Dendritic cell treated with granulocyte-macrophage colony-stimulating factor and Interleukin-4, amounts not matched to agents 40 ng/mL and 50 ng/mL, for 4 days (primary cell): ENCODE data around the gene RAPGEFL1.

ENCODE experiments used
- H3K27ac Mint-ChIP-seq: one replicate; pipeline ENCODE4 v1.8.0; 2022; ENCODE audit warnings: mild to moderate bottlenecking, mixed read lengths
- H3K27me3 Mint-ChIP-seq: one replicate; pipeline ENCODE4 v1.8.0; 2022; ENCODE audit warnings: mild to moderate bottlenecking, mixed read lengths
- H3K36me3 Mint-ChIP-seq: one replicate; pipeline ENCODE4 v1.8.0; 2022; ENCODE audit warnings: low read depth, mixed read lengths
- H3K4me1 Mint-ChIP-seq: one replicate; pipeline ENCODE4 v1.8.0; 2022; ENCODE audit warnings: low read depth, mixed read lengths
- H3K4me3 Mint-ChIP-seq: one replicate; pipeline ENCODE4 v1.8.0; 2022; ENCODE audit warnings: mild to moderate bottlenecking, moderate library complexity, mixed read lengths
- H3K9me3 Mint-ChIP-seq: one replicate; pipeline ENCODE4 v1.8.0; 2022; ENCODE audit warnings: mixed read lengths
- intact Hi-C: fragments of 100-400 bp; cut with micrococcal nuclease; formaldehyde crosslinking; loops from one replicate; pipeline ENCODE4 v1.15.0; 2022

The RAPGEFL1 gene

DNA sequence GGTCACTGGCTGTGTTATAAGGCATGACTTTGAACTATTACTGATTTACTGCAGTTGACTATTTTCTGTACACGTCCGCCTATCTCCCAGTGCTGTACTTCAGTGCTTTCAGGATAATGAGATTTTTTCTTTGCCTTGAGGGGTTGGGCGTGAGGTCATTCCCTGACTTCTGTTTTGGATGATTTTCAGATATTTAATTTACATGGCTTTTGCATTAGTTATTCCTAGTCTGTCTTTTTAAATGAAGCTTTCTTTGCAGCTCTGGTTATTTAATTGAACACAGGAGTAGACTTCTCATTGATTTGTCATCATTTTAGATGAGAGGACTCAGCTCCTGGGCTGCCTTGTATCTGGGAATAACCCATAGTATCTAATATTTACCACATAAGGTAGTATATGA is 65.5 kb downstream of the RAPGEFL1 start:
- intact Hi-C loops: no loop called here
- Mint-ChIP-seq H3K27ac (no peak overlapping the region), H3K9me3 (no peaks in the 10 kb centered on the region), H3K36me3 (peaks cover 67% of the 10 kb centered on the region), H3K27me3 (no peaks in the 10 kb centered on the region), H3K4me3 (no peak overlapping the region), H3K4me1 (peaks cover 23% of the 10 kb centered on the region)

DNA sequence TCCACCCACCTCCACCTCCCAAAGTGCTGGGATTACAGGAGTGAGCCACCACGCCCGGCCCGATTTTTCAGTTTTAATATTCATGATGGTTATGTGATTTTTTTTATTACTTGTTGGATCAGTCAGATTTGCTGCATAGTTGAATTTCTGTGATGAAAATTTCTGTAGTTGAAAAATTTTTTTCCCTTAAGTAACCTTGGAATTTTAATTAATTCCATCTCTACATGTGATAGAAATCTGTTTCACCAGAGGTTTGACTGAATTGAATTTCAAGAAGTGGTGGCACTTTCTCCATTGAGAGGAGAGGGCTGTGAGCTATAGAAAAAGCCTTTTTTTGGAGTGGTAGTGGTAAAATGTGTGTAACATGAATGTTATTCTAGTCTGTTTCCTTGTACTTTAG is 66.5 kb downstream of the RAPGEFL1 start:
- H3K9me3 Mint-ChIP-seq: no peaks in the 10 kb centered on the region
- H3K27me3 Mint-ChIP-seq: no peaks in the 10 kb centered on the region
- H3K4me1 Mint-ChIP-seq: peaks cover 30% of the 10 kb centered on the region
- no peak overlapping the region for H3K4me3 Mint-ChIP-seq
- H3K36me3 Mint-ChIP-seq: peaks cover 64% of the 10 kb centered on the region
- intact Hi-C loops: no loop called here
- no peak overlapping the region for H3K27ac Mint-ChIP-seq

DNA sequence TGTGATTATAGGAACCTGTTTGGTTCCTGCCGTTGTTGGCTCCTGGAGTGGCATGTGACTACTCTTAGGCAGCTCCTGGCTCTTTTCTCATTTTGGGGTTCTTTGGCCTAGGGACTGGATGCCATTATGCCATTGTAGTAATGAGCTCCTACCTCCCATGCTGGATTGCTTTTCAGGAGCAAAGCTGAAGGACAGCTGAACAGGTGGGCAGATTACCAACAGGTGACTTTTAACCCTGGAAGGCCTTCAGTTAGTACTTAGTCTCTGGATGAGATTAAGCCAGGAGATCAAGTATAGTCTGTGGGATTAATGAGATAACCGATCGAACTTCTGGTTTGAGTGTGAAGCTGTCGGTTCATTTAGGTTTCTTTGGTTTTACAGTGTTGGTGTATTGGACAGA is 67.0 kb downstream of the RAPGEFL1 start:
- Mint-ChIP-seq H3K4me1 (peaks cover 35% of the 10 kb centered on the region), H3K27ac (no peak overlapping the region), H3K4me3 (no peak overlapping the region), H3K9me3 (no peaks in the 10 kb centered on the region), H3K36me3 (peaks cover 61% of the 10 kb centered on the region), H3K27me3 (no peaks in the 10 kb centered on the region)
- intact Hi-C loops: no loop called here
